Liver (tissue), 9 donors: Measurements from ENCODE around the gene TMEM86A. TPM values are rescaled to one million over a fixed set of nuclear protein-coding genes. Genes with fewer than 3 reads are reported as not detected.

Experiments
- DNase-seq: peaks from one replicate; pipeline ENCODE4 v3.0.0-alpha.2; 2017; ENCODE audit warnings: low spot score
- H3K27ac ChIP-seq, 2 donors: one replicate each; pipeline ENCODE4 v1.7.0; 2013; ENCODE audit warnings: inconsistent platforms in 2 of 2, low read length in 2 of 2, control low read depth in 1 of 2, low read depth in 1 of 2, mild to moderate bottlenecking in 1 of 2
- H3K27me3 ChIP-seq, 4 donors: one replicate each; pipeline versions ENCODE4 v1.6.1 to v1.7.0; 2013; ENCODE audit warnings: low read length in 3 of 4, inconsistent platforms in 1 of 4, mild to moderate bottlenecking in 1 of 4, moderate library complexity in 1 of 4; ENCODE audit not compliant: control insufficient read depth in 4 of 4, insufficient read depth in 4 of 4
- H3K36me3 ChIP-seq, 4 donors: one replicate each; pipeline versions ENCODE4 v1.6.1 to v1.7.0; 2013; ENCODE audit warnings: low read length in 3 of 4, mild to moderate bottlenecking in 3 of 4, low read depth in 1 of 4, moderate library complexity in 1 of 4; ENCODE audit not compliant: control insufficient read depth in 4 of 4, insufficient read depth in 3 of 4
- H3K4me1 ChIP-seq, 4 donors: one replicate each; pipeline versions ENCODE4 v1.6.1 to v1.7.0; 2013; ENCODE audit warnings: low read length in 3 of 4, mild to moderate bottlenecking in 3 of 4, moderate library complexity in 1 of 4; ENCODE audit not compliant: control insufficient read depth in 4 of 4, insufficient read depth in 4 of 4
- H3K4me3 ChIP-seq, 3 donors: one replicate each; pipeline versions ENCODE4 v1.6.1 to v1.7.0; 2013; ENCODE audit warnings: low read length in 3 of 3, control low read depth in 1 of 3, low read depth in 1 of 3, mild to moderate bottlenecking in 1 of 3
- H3K9ac ChIP-seq, 2 donors: one replicate each; pipeline ENCODE4 v1.7.0; 2013; ENCODE audit warnings: low read length in 2 of 2, mild to moderate bottlenecking in 2 of 2, moderate library complexity in 2 of 2, control low read depth in 1 of 2, low read depth in 1 of 2
- H3K9me3 ChIP-seq, 4 donors: one replicate each; pipeline versions ENCODE4 v1.6.1 to v1.7.0; 2013; ENCODE audit warnings: low read length in 3 of 4; ENCODE audit not compliant: control insufficient read depth in 4 of 4
- ATF3 ChIP-seq: IDR thresholded peaks from 2 replicates; pipeline ENCODE4 v1.6.1; 2016; ENCODE audit warnings: antibody characterized with exemption
- CTCF ChIP-seq: fragments of 150-350 bp; IDR thresholded peaks from 2 replicates; pipeline ENCODE4 v1.5.1; 2017; ENCODE audit warnings: improper control_type of control experiment, low read depth, low read length; ENCODE audit not compliant: missing input control
- EGR1 ChIP-seq, 2 donors: IDR thresholded peaks; 2 replicates each; pipeline ENCODE4 v1.6.1; 2016 to 2018; ENCODE audit warnings: antibody characterized with exemption in 2 of 2, low read depth in 2 of 2
- FOXA2 ChIP-seq: IDR thresholded peaks from 2 replicates; pipeline ENCODE4 v1.6.1; 2016; ENCODE audit warnings: antibody characterized with exemption
- GABPA ChIP-seq, 2 donors: IDR thresholded peaks in 1 of 2; conservative IDR thresholded peaks in 1 of 2; 2 replicates each; pipeline ENCODE4 v1.6.1; 2016; ENCODE audit warnings: antibody characterized with exemption in 2 of 2, mild to moderate bottlenecking in 1 of 2, moderate library complexity in 1 of 2
- HNF4A ChIP-seq, 2 donors: conservative IDR thresholded peaks; 2 replicates each; pipeline ENCODE4 v1.6.1; 2016; ENCODE audit warnings: antibody characterized with exemption in 2 of 2, mild to moderate bottlenecking in 2 of 2
- HNF4G ChIP-seq: IDR thresholded peaks from 2 replicates; pipeline ENCODE4 v1.6.1; 2016; ENCODE audit warnings: antibody characterized with exemption
- JUND ChIP-seq, 2 donors: IDR thresholded peaks; 2 replicates each; pipeline ENCODE4 v1.6.1; 2016; ENCODE audit warnings: antibody characterized with exemption in 2 of 2
- MAX ChIP-seq: IDR thresholded peaks from 2 replicates; pipeline ENCODE4 v1.6.1; 2016; ENCODE audit warnings: antibody characterized with exemption
- NR2F2 ChIP-seq: IDR thresholded peaks from 2 replicates; pipeline ENCODE4 v1.6.1; 2016; ENCODE audit warnings: antibody characterized with exemption
- REST ChIP-seq: IDR thresholded peaks from 2 replicates; pipeline ENCODE4 v1.6.1; 2016; ENCODE audit warnings: antibody characterized with exemption, mild to moderate bottlenecking
- RXRA ChIP-seq, 2 donors: IDR thresholded peaks; 2 replicates each; pipeline ENCODE4 v1.6.1; 2017 to 2018; ENCODE audit warnings: antibody characterized with exemption in 2 of 2, mild to moderate bottlenecking in 1 of 2
- SP1 ChIP-seq: IDR thresholded peaks from 2 replicates; pipeline ENCODE4 v1.6.1; 2018; ENCODE audit warnings: antibody characterized with exemption, mild to moderate bottlenecking
- TAF1 ChIP-seq: conservative IDR thresholded peaks from 2 replicates; pipeline ENCODE4 v1.6.1; 2016; ENCODE audit warnings: antibody characterized with exemption, mild to moderate bottlenecking
- YY1 ChIP-seq: IDR thresholded peaks from 2 replicates; pipeline ENCODE4 v1.6.1; 2016; ENCODE audit warnings: antibody characterized with exemption, mild to moderate bottlenecking
- ZBTB33 ChIP-seq: IDR thresholded peaks from 2 replicates; pipeline ENCODE4 v1.6.1; 2016; ENCODE audit warnings: antibody characterized with exemption
- WGBS: extraction: QIAGEN DNeasy Blood & Tissue Kit; methylation state at CpG from one replicate; pipeline ENCODE4 v1.1.7; 2013; 5-methylcytosine and 5-hydroxymethylcytosine counted together
- polyA plus RNA-seq, 2 donors: library from polyadenylated mRNA; stranded (reverse) in 1 of 2; unstranded in 1 of 2; fragments of 200-250 nt in 1 of 2; fragments of >200 nt in 1 of 2; fragmentation: Nextera tagmentation in 1 of 2; extraction: Ambion mirVana in 1 of 2; gene quantifications; one replicate each; pipeline versions ENCODE4 v1.2.1 to v1.2.3, GENCODE V29; 2013 to 2015
- total RNA-seq, 2 donors: library from RNA; depleted of rRNA; stranded (reverse); fragments of >200 nt; gene quantifications; one replicate each; pipeline ENCODE4 v1.2.3, GENCODE V29; 2014
- donor health status: healthy.
- donor health status: healthy.
- donor health status: healthy.
- donor health status: healthy.
- donor health status: healthy.

Gene TMEM86A
- total and polyA plus RNA-seq, 4 donors, result 1.8 to 2.7 (median 2.0) TPM

GRCh38 chr11:18701614-18702216 lies 3.1 kb downstream of the TMEM86A start:
- no peak overlapping the region for H3K27ac ChIP-seq
- H3K36me3 ChIP-seq, result peaks cover 0 to 4% (median 0%) of the 10 kb centered on the region in 4 donors
- 93% methylated on average over 17 of the region's 17 CpGs for WGBS
- no peaks in the 10 kb centered on the region for H3K27me3 ChIP-seq
- H3K9me3 ChIP-seq, result no peaks in the 10 kb centered on the region
- peaks cover 7 to 27% (median 18%) of the 10 kb centered on the region in 4 donors for H3K4me1 ChIP-seq
- TF ChIP-seq FOXA2 (no peak), HNF4A (conservative IDR thresholded peaks at IDR 0.05) (no peak), ATF3 (no peak), HNF4G (no peak), JUND (IDR thresholded peaks at IDR 0.05) (no peak)
- H3K9ac ChIP-seq, result no peak overlapping the region
- no peak overlapping the region for H3K4me3 ChIP-seq
- no peak for DNase-seq

GRCh38 chr11:18703001-18703763 lies 4.6 kb downstream of the TMEM86A start:
- no peak overlapping the region for H3K4me3 ChIP-seq
- H3K27me3 ChIP-seq, result no peaks in the 10 kb centered on the region
- H3K4me1 ChIP-seq, result peaks cover 7 to 26% (median 14%) of the 10 kb centered on the region in 4 donors
- no peak for DNase-seq
- WGBS, result 87% methylated on average over 2 of the region's 2 CpGs
- H3K27ac ChIP-seq, result no peak overlapping the region
- no peak overlapping the region for H3K9ac ChIP-seq
- no peaks in the 10 kb centered on the region for H3K9me3 ChIP-seq
- H3K36me3 ChIP-seq, result peaks cover 0 to 4% (median 0%) of the 10 kb centered on the region in 4 donors
- TF ChIP-seq EGR1 (IDR thresholded peaks at IDR 0.05; ENCODE audit: low read depth in 2 of 2) (no peak), HNF4A (conservative IDR thresholded peaks at IDR 0.05) (no peak), CTCF (no peak), ZBTB33 (no peak), MAX (no peak), TAF1 (no peak), FOXA2 (no peak), SP1 (no peak), REST (no peak), RXRA (IDR thresholded peaks at IDR 0.05) (no peak), NR2F2 (no peak), GABPA (IDR thresholded peaks at IDR 0.05 in 1 of 2, conservative IDR thresholded peaks at IDR 0.05 in 1 of 2) (no peak), YY1 (no peak)
